CD4-positive, alpha-beta T cell treated with Interleukin-4 for 1 hour (primary cell): ENCODE results near the gene SCAI.
"Not testable (repeated sequence)": the region's sequence is repeated elsewhere in the genome, so short reads cannot be mapped to it uniquely, and the experiment has no call there.

ENCODE experiments used
- DNase-seq, 2 donors: peaks; one replicate each; pipeline ENCODE4 v3.0.0-alpha.2; 2020 to 2022

The SCAI gene

DNA sequence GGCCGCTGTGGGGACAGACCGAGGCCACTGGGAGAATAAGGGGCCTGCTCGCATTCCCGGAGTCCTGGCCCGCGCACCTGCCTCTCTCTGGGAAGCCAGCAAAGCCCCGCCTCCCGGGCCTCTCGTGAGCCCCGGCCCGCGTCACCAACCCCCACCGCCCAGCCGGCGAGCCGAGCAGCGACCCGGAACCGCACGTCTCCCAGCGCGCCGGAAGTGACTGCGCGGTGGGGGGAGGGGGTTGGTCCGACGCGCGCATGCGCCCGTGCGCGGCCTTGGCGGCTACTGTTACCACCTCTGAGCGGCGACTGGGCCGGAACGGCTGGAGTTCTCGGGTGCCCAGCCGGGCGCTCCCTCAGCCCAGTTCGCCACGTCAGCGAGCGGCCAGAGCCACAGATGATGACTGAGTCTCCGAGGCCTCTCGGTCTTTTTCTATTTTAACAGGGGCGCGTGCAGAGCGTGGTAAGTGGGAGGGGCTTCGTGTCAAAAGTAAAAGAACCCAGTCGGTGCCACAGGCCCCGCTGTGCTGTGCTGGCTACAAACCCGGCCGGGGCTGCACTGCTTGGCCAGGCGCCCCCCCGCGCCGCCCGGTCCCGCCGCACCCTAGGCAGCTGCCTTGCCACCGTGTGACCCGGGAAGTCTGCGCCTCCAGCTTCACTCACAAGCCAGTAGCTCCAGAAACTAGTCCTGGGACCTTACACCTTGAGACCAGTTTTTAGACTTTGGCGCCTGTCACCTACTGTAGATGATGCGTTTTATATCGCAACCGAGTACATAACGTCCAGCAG is 202.2 kb downstream of the SCAI start, which contains the start of gene GOLGA1:
Gene GOLGA1, minus strand, starts transcription at position 190 of the 785 bp plus-strand sequence. CDS start 2,372 bp downstream, outside the sequence.
- peak; percentile 94 for DNase-seq

DNA sequence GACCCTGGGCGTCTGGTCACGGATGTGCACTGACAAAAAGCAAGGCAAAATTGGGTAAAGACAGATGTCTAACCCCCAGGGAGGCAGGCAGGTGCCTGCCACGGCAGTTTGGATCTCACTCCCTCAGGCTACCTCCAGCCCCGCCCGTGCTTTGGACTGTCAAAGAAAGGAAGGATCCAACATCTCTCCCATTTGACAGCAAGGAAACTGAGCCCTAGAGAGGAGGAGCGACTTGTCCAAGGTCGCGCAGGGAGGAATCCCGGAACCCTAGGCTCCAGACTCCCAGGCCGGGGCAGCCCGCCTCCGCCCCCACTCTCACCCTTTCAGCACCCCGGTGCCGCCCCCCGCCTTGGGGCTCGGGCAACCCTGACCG is 202.8 kb downstream of the SCAI start:
- no peak for DNase-seq

DNA sequence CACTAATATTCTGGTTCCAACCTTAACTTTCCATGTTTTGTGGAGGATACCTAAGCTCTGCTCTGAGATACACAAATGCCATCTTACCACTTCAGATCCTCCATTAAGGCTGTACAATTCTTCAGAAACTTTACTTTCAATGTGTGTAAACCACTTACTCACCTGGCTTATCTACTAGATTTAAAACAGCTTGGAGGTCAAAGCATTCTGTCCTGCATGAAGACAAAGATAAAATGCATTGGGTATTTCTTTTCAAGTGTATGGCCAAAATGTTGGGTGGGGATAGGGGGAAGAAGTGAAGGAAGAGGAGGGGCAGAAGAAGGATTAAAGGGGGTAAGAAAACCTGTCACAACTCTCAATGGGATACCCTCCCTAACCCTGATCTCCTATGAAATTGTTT is 203.4 kb downstream of the SCAI start:
- DNase-seq = no peak

DNA sequence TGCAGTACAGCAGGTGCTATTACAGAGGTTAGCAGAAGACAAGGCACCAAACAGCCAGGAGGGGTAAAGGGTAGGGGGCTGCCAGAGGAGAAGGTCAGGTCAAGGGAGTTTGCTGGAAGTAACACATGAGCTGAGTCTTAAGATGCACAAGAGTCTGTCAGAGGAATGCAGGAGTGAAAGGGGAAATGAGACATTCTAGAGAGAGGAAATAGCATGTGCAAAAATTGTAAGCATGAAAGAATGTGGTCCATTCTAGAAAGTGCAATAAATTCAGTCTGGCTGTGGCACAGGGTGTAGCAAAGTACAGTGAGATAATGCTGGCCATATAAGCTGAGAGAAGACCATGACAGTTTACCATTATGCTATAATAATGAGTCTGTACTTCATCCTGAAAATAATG is 209.0 kb downstream of the SCAI start:
- no peak for DNase-seq

DNA sequence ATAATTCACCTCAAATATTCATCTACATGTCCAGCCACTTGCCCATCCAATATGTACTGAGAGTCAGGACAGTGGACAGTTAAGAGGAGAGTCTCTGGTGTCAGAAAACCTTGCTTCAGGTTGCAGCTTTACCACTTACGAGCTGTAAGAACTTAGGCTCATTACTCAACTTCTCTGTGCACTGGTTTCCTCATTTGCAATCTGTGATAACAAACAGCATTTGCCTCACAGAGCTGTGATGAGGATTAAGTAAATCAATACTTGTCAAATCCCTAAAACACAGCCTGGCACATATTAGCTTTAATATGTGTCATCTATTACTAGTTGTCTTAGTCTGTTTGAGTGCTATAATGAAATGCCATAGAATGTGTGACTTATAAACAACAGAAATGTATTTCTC is 211.0 kb downstream of the SCAI start:
- DNase-seq = no peak

DNA sequence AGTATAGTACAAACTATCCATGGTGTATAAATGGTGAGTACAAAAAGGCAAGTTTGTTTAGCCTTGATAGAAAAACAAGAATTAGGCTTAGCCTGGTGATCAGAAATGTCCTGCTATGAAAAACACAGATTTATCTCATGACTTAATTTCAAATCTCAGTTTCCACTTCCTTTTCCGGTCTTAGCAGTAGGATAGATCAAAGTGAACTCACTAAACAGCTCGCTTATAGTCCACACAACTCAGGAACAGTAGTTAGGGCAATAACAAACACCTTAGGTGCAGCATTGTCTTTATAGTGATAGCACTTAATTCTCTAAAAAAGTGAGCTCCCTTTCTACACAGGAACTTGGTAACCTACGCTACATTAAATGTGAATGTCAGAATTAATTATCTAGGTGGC is 213.9 kb downstream of the SCAI start:
- no peak for DNase-seq

DNA sequence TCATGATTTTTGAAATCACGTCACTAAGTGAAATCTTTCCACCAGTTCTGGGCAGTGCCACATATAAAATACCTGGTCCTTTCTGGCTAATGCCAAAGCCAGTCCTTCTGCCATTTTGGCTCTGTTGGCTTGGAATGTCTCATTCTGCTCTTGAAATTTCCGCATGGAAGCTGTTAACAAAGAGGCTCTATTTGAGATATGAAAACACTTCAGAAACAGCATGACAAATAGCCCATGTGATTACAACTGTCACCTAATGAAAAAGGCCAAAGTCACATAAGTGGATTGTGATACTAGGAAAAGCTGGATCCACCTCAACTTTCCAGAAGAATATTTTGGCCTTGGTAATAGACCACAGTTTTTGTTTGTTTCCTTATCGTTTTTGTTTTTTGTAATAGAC is 215.2 kb downstream of the SCAI start:
- no peak for DNase-seq

DNA sequence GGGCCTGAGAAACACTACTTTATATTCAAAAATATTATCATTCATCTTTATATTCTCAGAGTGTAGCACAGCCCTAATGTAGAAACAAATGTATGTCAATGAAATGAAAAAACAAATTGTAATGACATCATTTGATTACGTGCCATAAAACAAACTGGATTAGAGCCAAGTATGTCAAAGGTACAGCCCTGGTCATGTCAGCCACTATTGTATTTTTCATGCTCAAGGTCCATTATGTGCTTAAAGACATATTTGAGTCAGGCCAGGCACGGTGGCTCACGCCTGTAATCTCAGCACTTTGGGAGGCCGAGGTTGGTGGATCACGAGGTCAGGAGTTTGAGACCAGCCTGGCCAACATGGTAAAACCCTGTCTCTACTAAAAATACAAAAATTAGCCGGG is 222.9 kb downstream of the SCAI start:
- DNase-seq = not testable (repeated sequence)

DNA sequence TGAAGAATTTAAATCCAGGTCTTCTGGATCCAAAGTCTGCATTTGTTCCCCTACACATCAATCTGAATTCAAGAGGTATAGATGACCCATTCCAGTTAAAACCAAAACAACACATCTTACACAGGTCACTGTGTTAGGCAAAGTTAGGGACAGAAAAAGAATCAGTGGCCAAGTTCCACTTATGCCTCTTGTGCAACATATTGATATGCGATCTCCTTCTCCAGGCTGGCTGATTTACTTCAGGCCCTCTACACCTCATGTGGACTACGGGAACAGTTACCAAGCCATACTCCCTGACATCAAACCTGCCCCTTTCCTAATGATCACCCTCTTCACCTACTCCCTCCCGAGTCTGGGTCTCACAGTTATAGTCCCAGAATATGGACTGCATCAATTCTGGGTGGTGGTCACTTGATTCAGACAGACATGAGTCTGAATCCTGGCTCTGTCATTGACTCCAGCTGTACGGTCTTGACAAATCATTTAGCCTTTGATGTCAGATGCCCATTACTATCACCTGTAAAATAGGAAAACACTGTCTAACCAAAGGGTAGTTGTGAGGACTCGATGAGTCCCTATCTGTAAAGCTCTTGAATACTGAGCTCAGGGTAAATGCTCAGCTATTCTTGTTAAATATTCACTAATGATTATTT is 228.4 kb downstream of the SCAI start:
- no peak for DNase-seq

DNA sequence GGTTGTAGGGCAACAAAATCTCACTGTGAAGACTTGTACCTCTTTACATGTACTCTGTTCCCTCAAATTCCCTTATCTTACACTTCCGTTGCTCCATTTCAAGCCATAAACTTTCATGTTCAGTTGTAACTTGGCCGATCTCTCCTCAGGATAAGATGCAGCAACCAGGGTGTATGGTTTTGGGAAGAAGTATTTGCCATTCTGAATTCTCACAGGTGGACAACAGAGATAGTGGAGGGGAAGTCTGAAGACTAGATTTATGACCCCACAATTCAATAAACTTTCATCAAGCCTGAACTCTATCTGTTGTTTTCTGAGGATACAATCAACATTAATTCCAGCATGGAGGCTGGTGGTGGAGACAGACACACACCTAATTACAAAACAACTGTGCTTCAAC is 229.9 kb downstream of the SCAI start:
- no peak for DNase-seq

DNA sequence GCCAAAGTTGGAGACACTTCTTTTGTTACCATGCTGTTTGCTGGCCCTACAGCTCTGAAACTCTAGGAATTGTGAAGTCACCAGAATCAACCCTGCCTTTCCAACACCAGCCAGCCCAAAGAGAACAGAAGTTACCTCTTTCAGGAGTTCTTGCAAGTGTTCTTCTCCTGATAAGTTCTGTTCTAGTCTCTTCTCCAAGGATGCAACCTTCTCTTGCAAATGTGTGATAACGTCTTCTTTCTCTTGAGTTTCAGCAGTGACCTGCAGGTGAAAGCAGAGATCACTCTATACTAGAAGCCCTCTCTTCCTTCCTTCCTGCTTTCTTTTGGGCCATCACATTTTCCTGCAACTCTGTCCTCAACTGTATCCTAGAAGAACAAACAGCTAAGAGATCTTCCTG is 231.6 kb downstream of the SCAI start:
- no peak for DNase-seq

DNA sequence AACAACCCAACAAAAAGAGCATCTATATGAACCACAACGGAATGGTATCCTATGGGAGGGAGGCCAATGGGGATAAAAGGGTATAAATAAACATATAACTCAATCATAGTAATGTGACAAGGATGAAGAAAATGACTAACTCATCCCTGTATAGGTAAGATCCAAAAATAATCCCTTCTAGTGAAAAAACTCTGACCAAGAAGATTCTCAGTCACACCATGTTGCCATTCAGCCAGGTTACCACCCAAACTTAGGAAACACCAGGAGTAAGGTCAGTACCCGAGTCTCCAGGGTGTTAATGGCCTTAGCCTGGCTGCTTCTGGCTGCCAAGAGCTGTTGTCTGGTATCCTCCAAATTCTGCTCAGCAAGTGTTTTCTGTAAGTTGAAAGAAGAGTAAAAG is 235.2 kb downstream of the SCAI start:
- no peak for DNase-seq

DNA sequence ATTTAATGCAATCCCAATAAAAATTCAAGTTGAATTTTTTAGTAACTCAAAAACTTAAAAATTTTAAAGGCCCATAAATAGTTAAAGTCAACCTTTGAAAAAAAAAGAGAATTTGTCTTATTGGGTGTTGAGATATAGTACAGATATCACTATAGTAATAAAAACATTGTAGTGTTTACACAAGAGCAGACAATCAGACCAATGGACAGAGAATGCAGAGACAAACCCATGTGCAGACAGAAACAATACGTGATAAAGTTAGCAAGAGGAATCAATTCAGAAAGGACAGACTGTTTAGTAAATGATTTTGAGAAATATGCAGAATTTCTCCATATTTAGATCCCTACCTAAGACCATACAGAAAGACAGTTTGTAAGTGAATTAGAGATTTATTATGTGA is 236.4 kb downstream of the SCAI start:
- no peak for DNase-seq

DNA sequence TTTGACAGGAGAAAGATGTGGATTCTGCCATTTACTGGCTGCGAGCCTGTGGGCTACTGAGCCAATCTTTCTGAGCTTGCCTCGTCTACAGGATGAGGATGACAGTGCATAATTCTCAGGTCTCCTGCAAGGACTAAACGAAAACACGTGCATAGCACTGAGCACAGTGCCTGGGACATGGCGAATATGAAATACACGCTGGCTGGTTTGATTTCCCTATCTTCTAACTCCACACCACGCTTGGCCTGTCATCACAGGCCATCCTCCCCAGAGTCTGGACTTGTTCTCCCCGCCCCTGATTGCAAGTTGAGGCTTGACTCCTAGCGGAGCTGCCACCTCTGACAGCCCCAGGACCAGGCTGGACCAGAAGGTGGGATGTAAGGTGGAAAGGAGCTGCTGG is 243.5 kb downstream of the SCAI start:
- DNase-seq = no peak

DNA sequence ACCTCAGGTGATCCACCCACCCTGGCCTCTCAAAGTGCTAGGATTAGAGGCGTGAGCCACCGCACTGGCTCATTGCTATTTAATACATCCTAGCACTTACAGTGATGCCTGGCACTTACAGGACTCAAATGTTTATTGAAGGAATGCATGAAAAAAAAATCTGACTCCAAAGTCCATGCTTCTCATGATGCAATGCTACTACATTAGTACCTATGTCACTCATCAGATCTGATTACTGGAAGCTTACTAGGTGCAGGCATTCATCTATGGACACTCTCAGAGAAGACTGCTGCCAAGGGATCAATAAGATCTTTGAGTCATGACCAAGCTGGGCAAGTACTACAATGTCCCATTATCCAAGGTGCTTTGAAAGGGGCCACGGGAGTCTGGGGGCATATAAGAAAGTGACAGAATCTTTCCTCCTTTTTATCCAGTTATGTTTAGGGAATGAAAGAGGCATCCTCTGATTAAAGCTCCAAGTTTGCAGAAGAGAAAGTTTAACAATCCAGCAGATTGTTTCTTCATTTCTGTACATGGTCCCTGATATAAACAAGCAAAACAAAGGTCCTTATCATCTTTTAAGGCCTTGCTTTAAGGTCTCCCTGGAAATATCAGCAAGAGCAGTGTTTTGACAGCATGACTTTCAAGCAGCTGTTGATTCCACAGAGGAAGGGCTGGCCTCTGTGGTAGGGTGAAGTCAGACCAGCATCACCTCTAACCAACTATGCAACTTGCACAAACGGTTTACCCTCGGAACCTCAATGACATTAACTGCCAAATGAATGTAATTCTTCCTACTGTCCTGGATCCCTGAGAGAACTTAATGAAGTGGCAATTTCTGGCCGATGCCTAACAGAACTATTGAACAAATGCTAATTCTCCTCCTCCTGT is 245.5 kb downstream of the SCAI start:
- DNase-seq = no peak

DNA sequence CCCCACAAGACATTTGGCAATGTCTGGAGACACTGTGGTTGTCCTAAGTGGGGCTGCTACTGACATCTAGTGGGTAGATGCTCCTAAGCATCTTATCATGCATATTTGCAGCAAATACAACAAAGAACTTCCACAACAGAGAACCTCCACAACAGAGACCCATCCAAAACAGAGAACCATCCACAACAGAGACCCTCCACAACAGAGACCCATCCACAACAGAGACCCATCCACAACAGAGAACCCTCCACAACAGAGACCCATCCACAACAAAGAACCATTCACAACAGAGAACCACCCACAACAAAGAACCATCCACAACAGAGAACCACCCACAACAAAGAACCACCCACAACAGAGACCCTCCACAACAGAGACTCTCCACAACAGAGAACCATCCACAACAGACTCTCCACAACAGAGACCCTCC is 248.6 kb downstream of the SCAI start:
- DNase-seq = peak; percentile 55 to 64

DNA sequence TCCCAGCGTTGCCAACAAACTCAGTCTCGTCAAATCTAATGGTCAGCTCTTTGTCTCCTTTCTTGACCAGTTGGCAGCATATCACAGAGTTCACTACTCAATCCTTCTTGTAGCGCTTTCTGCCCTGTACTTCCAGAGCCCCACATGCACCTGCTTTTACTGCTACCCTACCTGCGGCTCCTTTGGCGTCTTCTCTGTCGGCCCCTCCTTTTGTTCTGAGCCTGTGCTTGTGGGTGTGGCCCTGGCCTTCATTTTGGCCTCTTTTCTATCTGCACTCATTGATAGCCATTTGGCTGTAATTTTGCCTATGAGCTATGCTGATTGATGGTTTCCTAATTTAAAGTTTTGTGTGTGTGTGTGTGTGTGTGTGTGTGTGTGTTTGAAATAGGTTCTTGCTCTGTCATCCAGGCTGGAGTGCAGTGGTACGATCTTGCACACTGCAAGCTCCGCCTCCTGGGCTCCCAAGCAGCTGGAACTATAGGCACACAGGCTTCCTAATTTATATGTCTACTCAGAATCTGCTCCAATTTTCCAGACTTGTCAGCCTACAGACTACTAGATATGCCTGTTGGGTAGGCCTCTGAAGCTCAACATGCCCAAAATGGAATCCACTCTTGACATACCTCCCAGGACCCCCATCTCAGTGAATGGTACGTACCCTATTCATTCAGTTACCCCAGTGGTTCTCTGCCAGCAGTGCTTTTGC is 249.1 kb downstream of the SCAI start:
- DNase-seq = no peak
